GM12878 (cell line): ENCODE results near the gene SFT2D1. TPM values are rescaled to one million over a fixed set of nuclear protein-coding genes. Genes with fewer than 3 reads are reported as not detected.

Source experiments
- ATAC-seq: fragments of 200-7000 bp; cut with Tn5 transposase; 3 replicates; pipeline ENCODE4 v1.9.1; 2020; ENCODE audit warnings: mild to moderate bottlenecking, moderate library complexity
- BruUV-seq: library from RNA; stranded (reverse); fragments of 400-500 nt; replicated peaks from 2 replicates; lab custom pipeline; 2021; lab: Mats Ljungman, UMichigan
- CTCF ChIA-PET: fragments of 300-600 bp; sonication (Branson Sonifier 250); formaldehyde crosslinking; extraction: SDS; loops from one replicate; lab custom pipeline; 2021; ENCODE audit warnings: inconsistent platforms; lab: Yijun Ruan, JAX
- POLR2A ChIA-PET: fragments of 350-600 bp; formaldehyde crosslinking; extraction: SDS; loops from one replicate; lab custom pipeline; 2021; ENCODE audit warnings: inconsistent platforms; lab: Charles Lee
- RAD21 ChIA-PET: fragments of 300-600 bp; sonication (Branson Sonifier 250); formaldehyde crosslinking; loops from one replicate; lab custom pipeline; 2023; ENCODE audit warnings: antibody characterized with exemption; ENCODE audit not compliant: unreplicated experiment; lab: Charles Lee
- SMC1A ChIA-PET: fragments of 300-600 bp; sonication (Branson Sonifier 250); formaldehyde crosslinking; loops from one replicate; lab custom pipeline; 2023; ENCODE audit not compliant: unreplicated experiment, uncharacterized antibody; lab: Charles Lee
- DNase-seq: peaks from one replicate; pipeline ENCODE4 v3.0.0-alpha.2; 2011; ENCODE audit warnings: low read depth, low spot score
- FAIRE-seq: peaks from 3 replicates; lab custom pipeline; 2011; peaks lifted over from hg19 to GRCh38; lab: Jason Lieb, UNC
- H2AFZ ChIP-seq: 2 replicates; pipeline ENCODE4 v1.6.0; 2011; ENCODE audit warnings: low read depth, low read length, control low read depth; ENCODE audit not compliant: control insufficient read depth
- H3K27ac ChIP-seq: 2 replicates; pipeline ENCODE4 v1.5.1; 2011; ENCODE audit warnings: control low read depth; ENCODE audit not compliant: control insufficient read depth, insufficient read depth
- H3K27me3 ChIP-seq, 2 experiments: replicated peaks in 1 of 2; 2 replicates each; pipeline versions ENCODE4 v1.6.0 to v1.6.1; 2011; ENCODE audit warnings: low read length in 1 of 2; ENCODE audit not compliant: control insufficient read depth in 2 of 2, insufficient read depth in 2 of 2
- H3K36me3 ChIP-seq, 2 experiments: 2 replicates each; pipeline ENCODE4 v1.5.1; 2011; ENCODE audit warnings: low read length in 1 of 2; ENCODE audit not compliant: control insufficient read depth in 2 of 2, insufficient read depth in 2 of 2
- H3K4me1 ChIP-seq: 2 replicates; pipeline ENCODE4 v1.6.1; 2011; ENCODE audit warnings: mild to moderate bottlenecking, low read length, moderate library complexity, mixed read lengths; ENCODE audit not compliant: control insufficient read depth, insufficient read depth
- H3K4me2 ChIP-seq: 2 replicates; pipeline ENCODE4 v1.6.0; 2011; ENCODE audit warnings: control low read depth; ENCODE audit not compliant: control insufficient read depth, insufficient read depth
- H3K4me3 ChIP-seq: fragments of 200-600 bp; sonication (generic); 2 replicates; pipeline ENCODE4 v1.5.1; 2016
- H3K79me2 ChIP-seq: 2 replicates; pipeline ENCODE4 v1.6.0; 2011; ENCODE audit warnings: low read length; ENCODE audit not compliant: control insufficient read depth, insufficient read depth
- H3K9ac ChIP-seq: 2 replicates; pipeline ENCODE4 v1.8.0; 2011; ENCODE audit warnings: low read length, control low read depth, mixed read lengths; ENCODE audit not compliant: control insufficient read depth, insufficient read depth
- H3K9me3 ChIP-seq: replicated peaks from 3 replicates; pipeline ENCODE4 v1.5.1; 2011; ENCODE audit warnings: mild to moderate bottlenecking, low read length; ENCODE audit not compliant: control insufficient read depth, insufficient read depth
- H4K20me1 ChIP-seq: 2 replicates; pipeline ENCODE4 v1.6.0; 2011; ENCODE audit not compliant: control insufficient read depth, insufficient read depth
- BACH1 ChIP-seq: fragments of 450-650 bp; IDR thresholded peaks from 2 replicates; pipeline ENCODE4 v1.6.1; 2017; ENCODE audit warnings: mild to moderate bottlenecking, borderline replicate concordance
- CBX3 ChIP-seq: fragments of 200-600 bp; sonication (generic); IDR thresholded peaks from 2 replicates; pipeline ENCODE4 v1.6.1; 2016; ENCODE audit warnings: low read depth, borderline replicate concordance
- CREM ChIP-seq: IDR thresholded peaks from 2 replicates; pipeline ENCODE4 v1.6.1; 2014; ENCODE audit warnings: antibody characterized with exemption, low read depth
- DPF2 ChIP-seq: fragments of 450-650 bp; IDR thresholded peaks from 2 replicates; pipeline ENCODE4 v1.6.1; 2017; ENCODE audit warnings: mild to moderate bottlenecking
- MYC ChIP-seq: IDR thresholded peaks from 2 replicates; pipeline ENCODE4 v1.6.1; 2011; ENCODE audit warnings: mild to moderate bottlenecking, low read length, moderate library complexity, inconsistent platforms; ENCODE audit not compliant: insufficient read depth, insufficient replicate concordance, insufficient read length, severe bottlenecking
- NBN ChIP-seq: fragments of 450-650 bp; IDR thresholded peaks from 2 replicates; pipeline ENCODE4 v1.6.1; 2016
- NFXL1 ChIP-seq: fragments of 450-650 bp; IDR thresholded peaks from 2 replicates; pipeline ENCODE4 v1.6.1; 2017; ENCODE audit warnings: antibody characterized with exemption, mild to moderate bottlenecking, borderline replicate concordance
- NFYB ChIP-seq: IDR thresholded peaks from 2 replicates; pipeline ENCODE4 v1.6.1; 2011; ENCODE audit warnings: low read depth, mild to moderate bottlenecking, low read length, improper control_type of control experiment, moderate library complexity; ENCODE audit not compliant: insufficient read depth
- POLR2AphosphoS5 ChIP-seq: IDR thresholded peaks from 2 replicates; pipeline ENCODE4 v1.6.1; 2011; ENCODE audit warnings: mild to moderate bottlenecking, low read length, inconsistent platforms
- RELB ChIP-seq: fragments of 450-650 bp; IDR thresholded peaks from 2 replicates; pipeline ENCODE4 v1.6.1; 2017; ENCODE audit warnings: low read depth, mild to moderate bottlenecking, moderate library complexity
- RUNX3 ChIP-seq: IDR thresholded peaks from 2 replicates; pipeline ENCODE4 v1.6.1; 2012; ENCODE audit warnings: low read length, inconsistent platforms
- SMAD5 ChIP-seq: IDR thresholded peaks from 2 replicates; pipeline ENCODE4 v1.6.1; 2016; ENCODE audit warnings: antibody characterized with exemption, low read depth
- SUZ12 ChIP-seq: fragments of 200-600 bp; sonication (generic); IDR thresholded peaks from one replicate; pipeline ENCODE4 v1.6.1; 2018; ENCODE audit warnings: antibody characterized with exemption, mild to moderate bottlenecking; ENCODE audit not compliant: unreplicated experiment
- TAF1 ChIP-seq: IDR thresholded peaks from 2 replicates; pipeline ENCODE4 v1.6.1; 2011; ENCODE audit warnings: mild to moderate bottlenecking, low read depth, low read length, borderline replicate concordance
- USF1 ChIP-seq: IDR thresholded peaks from 2 replicates; pipeline ENCODE4 v1.6.1; 2011; ENCODE audit warnings: borderline replicate concordance, low read depth, mild to moderate bottlenecking, moderate library complexity, mixed read lengths, low read length; ENCODE audit not compliant: insufficient read depth; ENCODE audit errors: extremely low read length
- YY1 ChIP-seq: IDR thresholded peaks from 2 replicates; pipeline ENCODE4 v1.6.1; 2011; ENCODE audit warnings: low read depth, mild to moderate bottlenecking, low read length
- ZBTB33 ChIP-seq: fragments of 450-650 bp; IDR thresholded peaks from 2 replicates; pipeline ENCODE4 v1.6.1; 2017; ENCODE audit warnings: mild to moderate bottlenecking
- ZZZ3 ChIP-seq: IDR thresholded peaks from 2 replicates; pipeline ENCODE4 v1.6.1; 2011; ENCODE audit warnings: low read depth; ENCODE audit not compliant: control insufficient read depth, insufficient read length
- WGBS: methylation state at CpG from one replicate; pipeline ENCODE4 v1.1.6; 2016; ENCODE audit warnings: low lambda C conversion rate; ENCODE audit not compliant: insufficient replicate concordance, insufficient coverage; ENCODE audit errors: missing lambda C conversion rate; 5-methylcytosine and 5-hydroxymethylcytosine counted together
- in situ Hi-C: fragments of 300-500 bp; cut with MboI; formaldehyde crosslinking; loops from 9 replicates; pipeline ENCODE4 v1.14.3; 2018; ENCODE audit warnings: mixed read lengths
- intact Hi-C: fragments of 100-400 bp; cut with micrococcal nuclease; formaldehyde crosslinking; loops from one replicate; pipeline ENCODE4 v1.14.2; 2022; ENCODE audit not compliant: unreplicated experiment
- polyA plus RNA-seq, 11 experiments: library from polyadenylated mRNA; depleted of rRNA in 4 of 11; unstranded in 6 of 11; stranded (reverse) in 5 of 11; fragments of >200 nt; fragmentation: Nextera tagmentation in 4 of 11; fragmentation: Illumina TruSeq in 1 of 11; extraction: Ambion mirVana in 4 of 11; extraction: Trizol in 1 of 11; gene quantifications; 1 replicate in 1 of 11; 2 replicates in 10 of 11; pipeline versions ENCODE4 v1.2.1 to v1.2.3, GENCODE V29; 2011 to 2016; ENCODE audit warnings: inconsistent platforms in 2 of 11, missing spikeins in 2 of 11, low read depth in 1 of 11
- total RNA-seq, 4 experiments: library from RNA; depleted of rRNA in 3 of 4; stranded (reverse); fragments of >200 nt in 3 of 4; fragmentation: Illumina TruSeq in 1 of 4; extraction: Trizol in 1 of 4; gene quantifications; 2 replicates each; pipeline versions ENCODE4 v1.2.1 to v1.2.3, GENCODE V29; 2013 to 2021
- TF ChIP-seq, protein P1 (sequence below): IDR thresholded peaks from 2 replicates; pipeline ENCODE4 v1.6.1; 2011; ENCODE audit warnings: low read depth, low read length, improper control_type of control experiment, borderline replicate concordance

SFT2D1 gene
- total and polyA plus RNA-seq, 10 of the 15 experiments (the other 5 are each of a cell fraction or from before 2014, with no cell fraction given): 69.5 to 281 (median 124) TPM

DNA sequence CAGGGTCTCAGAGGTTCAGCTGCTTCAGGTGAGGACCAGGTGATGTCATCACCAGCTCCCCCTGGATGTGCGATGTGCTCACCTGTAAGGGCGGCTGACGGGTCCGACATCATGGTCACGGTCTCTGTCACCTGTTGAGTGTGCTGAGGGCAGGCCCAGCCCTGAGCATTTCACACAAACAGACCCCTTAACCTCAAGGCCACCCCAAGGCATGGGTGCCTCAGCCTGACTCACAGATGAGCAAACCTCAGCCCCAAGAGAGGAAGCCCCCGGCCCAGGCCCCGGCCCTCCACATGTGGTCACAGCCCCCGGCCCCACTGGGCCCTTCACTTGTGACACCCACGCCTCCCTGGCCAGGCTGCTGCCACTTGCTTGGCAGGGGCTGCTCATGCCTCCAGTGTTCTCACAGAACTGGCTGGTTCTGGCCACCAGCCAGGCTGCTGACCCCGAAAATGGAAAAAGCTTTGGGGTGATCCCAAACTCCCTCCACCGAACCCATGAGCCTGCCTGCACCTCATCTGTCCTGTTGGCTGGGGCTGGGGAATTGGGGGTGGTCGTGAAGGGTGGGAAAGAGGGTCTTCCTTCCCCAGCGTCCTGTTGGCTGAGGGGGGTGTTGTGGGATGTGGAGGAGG lies 67.5 kb downstream of the SFT2D1 start:
- H3K9ac ChIP-seq: no peak overlapping the region

More for the DNA sequence above, 67.5 kb downstream of the SFT2D1 start:
- RAD21 ChIA-PET: interaction anchor here (0.9 to 4.4 kb wide), 3 partner anchors 36 to 126 kb away, joined by 3 to 60 read pairs (median 8); partner anchors contain the start of gene PRR18
- SMC1A ChIA-PET: interaction anchor here (3.7 to 4.6 kb wide), 2 partner anchors 39 to 125 kb away, joined by 20 to 56 read pairs; no protein-coding TSS in a partner anchor
- intact Hi-C loops: loop anchor here (1.0 to 10.0 kb wide), 3 partner anchors 33 to 390 kb away; partner anchors contain the start of gene PRR18
- Histone ChIP-seq H3K36me3 (no peaks in the 10 kb centered on the region), H3K4me2 (no peak overlapping the region), H3K4me1 (peaks cover 22% of the 10 kb centered on the region), H3K9me3 (no peaks in the 10 kb centered on the region; the same call in 2 of the 3 replicates), H3K79me2 (no peaks in the 10 kb centered on the region), H3K4me3 (no peak overlapping the region), H2AFZ (no peak overlapping the region), H4K20me1 (no peaks in the 10 kb centered on the region), H3K27ac (no peak overlapping the region), H3K27me3 (no peaks in the 10 kb centered on the region; a peak in 1 of 4 replicates)
- FAIRE-seq: no peak
- 37% methylated on average over 13 of the region's 13 CpGs for WGBS
- DNase-seq: no peak
- ATAC-seq: no peak
- CTCF ChIA-PET: interaction anchor here (0.9 to 5.1 kb wide), 4 partner anchors 36 to 125 kb away, joined by 4 to 105 read pairs (median 40); no protein-coding TSS in a partner anchor
- in situ Hi-C loops: loop anchor here (5.0 kb wide), 2 partner anchors 37 to 112 kb away; no protein-coding TSS in a partner anchor
- no TSS peak for BruUV-seq
- TF ChIP-seq ZBTB33 (no peak), CREM (no peak), RUNX3 (no peak), CBX3 (no peak), NFYB (no peak), SUZ12 (no peak), SMAD5 (no peak), RELB (no peak), POLR2AphosphoS5 (no peak), NBN (no peak), ZZZ3 (no peak), USF1 (no peak), TAF1 (no peak), YY1 (no peak), DPF2 (no peak), MYC (no peak), BACH1 (no peak), NFXL1 (no peak)
- TF ChIP-seq, protein P1, sequence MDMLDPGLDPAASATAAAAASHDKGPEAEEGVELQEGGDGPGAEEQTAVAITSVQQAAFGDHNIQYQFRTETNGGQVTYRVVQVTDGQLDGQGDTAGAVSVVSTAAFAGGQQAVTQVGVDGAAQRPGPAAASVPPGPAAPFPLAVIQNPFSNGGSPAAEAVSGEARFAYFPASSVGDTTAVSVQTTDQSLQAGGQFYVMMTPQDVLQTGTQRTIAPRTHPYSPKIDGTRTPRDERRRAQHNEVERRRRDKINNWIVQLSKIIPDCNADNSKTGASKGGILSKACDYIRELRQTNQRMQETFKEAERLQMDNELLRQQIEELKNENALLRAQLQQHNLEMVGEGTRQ: no peak
- POLR2A ChIA-PET: no interaction called here
